ENCODE data around the gene PCDHA5.

GRCh38 chr5:140862441-140863295 lies 41.3 kb downstream of the PCDHA5 start:
- TF ChIP-seq CTCF (conservative IDR thresholded peaks at IDR 0.05; ENCODE audit: low read length) (no peak), EZH2phosphoT487 (IDR thresholded peaks at IDR 0.05; ENCODE audit: borderline replicate concordance, low read depth, low read length) (no peak)

Measured in OCI-LY7 (cell line).